HepG2 (cell line): Measurements from ENCODE around the gene CCDC142. TPM values are rescaled to one million over a fixed set of nuclear protein-coding genes. Genes with fewer than 3 reads are reported as not detected.

ENCODE experiments used
- AFF4 ChIP-seq: sonication (generic); formaldehyde crosslinking; IDR thresholded peaks from 2 replicates; pipeline ENCODE4 v1.4.0; 2020; ENCODE audit warnings: missing genetic modification reagents
- AHR ChIP-seq: IDR thresholded peaks from 2 replicates; pipeline ENCODE4 v1.6.1; 2018; ENCODE audit warnings: missing genetic modification reagents, missing compliant biosample characterization
- CEBPB ChIP-seq: IDR thresholded peaks from 2 replicates; pipeline ENCODE4 v1.6.1; 2011; ENCODE audit warnings: low read depth, low read length, improper control_type of control experiment, borderline replicate concordance
- HES4 ChIP-seq: sonication (generic); formaldehyde crosslinking; IDR thresholded peaks from 2 replicates; pipeline ENCODE4 v1.9.0; 2021; ENCODE audit warnings: mild to moderate bottlenecking, missing genetic modification reagents, borderline replicate concordance
- HNRNPK ChIP-seq: fragments of 200-400 bp; formaldehyde crosslinking; IDR thresholded peaks from 2 replicates; pipeline ENCODE4 v1.6.1; 2018; ENCODE audit warnings: low read length, low read depth, moderate library complexity, mild to moderate bottlenecking; ENCODE audit not compliant: poor library complexity, severe bottlenecking
- KAT8 ChIP-seq: IDR thresholded peaks from 2 replicates; pipeline ENCODE4 v1.6.1; 2016; ENCODE audit warnings: missing genetic modification reagents, missing compliant biosample characterization
- LRRFIP1 ChIP-seq: sonication (generic); formaldehyde crosslinking; conservative IDR thresholded peaks from 2 replicates; pipeline ENCODE4 v1.4.0; 2020; ENCODE audit warnings: missing genetic modification reagents
- NR2C2 ChIP-seq: sonication (generic); formaldehyde crosslinking; IDR thresholded peaks from 2 replicates; pipeline ENCODE4 v1.4.0; 2020; ENCODE audit warnings: missing genetic modification reagents, mild to moderate bottlenecking, moderate library complexity, borderline replicate concordance
- RXRB ChIP-seq: IDR thresholded peaks from 2 replicates; pipeline ENCODE4 v1.6.1; 2016; ENCODE audit warnings: borderline replicate concordance, missing genetic modification reagents, missing compliant biosample characterization
- SIN3A ChIP-seq: IDR thresholded peaks from 2 replicates; pipeline ENCODE4 v1.6.1; 2011; ENCODE audit warnings: low read depth, mild to moderate bottlenecking, control low read depth, low read length, borderline replicate concordance
- SRF ChIP-seq: IDR thresholded peaks from 2 replicates; pipeline ENCODE4 v1.6.1; 2011; ENCODE audit warnings: mild to moderate bottlenecking, low read depth, low read length, moderate library complexity
- TFDP1 ChIP-seq: IDR thresholded peaks from 2 replicates; pipeline ENCODE4 v1.6.1; 2016; ENCODE audit warnings: missing compliant biosample characterization, missing genetic modification reagents, borderline replicate concordance
- TOPORS ChIP-seq: sonication (generic); formaldehyde crosslinking; IDR thresholded peaks from 2 replicates; pipeline ENCODE4 v1.8.0; 2023; ENCODE audit warnings: mild to moderate bottlenecking, missing genetic modification reagents
- ZBTB33 ChIP-seq: sonication (generic); formaldehyde crosslinking; IDR thresholded peaks from 2 replicates; pipeline ENCODE4 v1.4.0; 2020; ENCODE audit warnings: missing genetic modification reagents
- ZNF234 ChIP-seq: sonication (generic); formaldehyde crosslinking; conservative IDR thresholded peaks from 2 replicates; pipeline ENCODE4 v1.5.1; 2020; ENCODE audit warnings: mild to moderate bottlenecking, missing genetic modification reagents
- ZNF30 ChIP-seq: sonication (generic); formaldehyde crosslinking; IDR thresholded peaks from 2 replicates; pipeline ENCODE4 v1.5.0; 2020; ENCODE audit warnings: mild to moderate bottlenecking, missing genetic modification reagents
- ZNF784 ChIP-seq: sonication (generic); formaldehyde crosslinking; IDR thresholded peaks from 2 replicates; pipeline ENCODE4 v1.5.1; 2020; ENCODE audit warnings: missing genetic modification reagents, mild to moderate bottlenecking, borderline replicate concordance
- ZNF883 ChIP-seq: sonication (generic); formaldehyde crosslinking; IDR thresholded peaks from 2 replicates; pipeline ENCODE4 v1.5.1; 2020; ENCODE audit warnings: mild to moderate bottlenecking, missing genetic modification reagents; ENCODE audit errors: not compliant biosample characterization
- polyA plus RNA-seq, 8 experiments: library from polyadenylated mRNA; depleted of rRNA in 3 of 8; stranded (reverse) in 7 of 8; unstranded in 1 of 8; fragments of >200 nt; fragmentation: Illumina TruSeq in 4 of 8; extraction: Trizol in 4 of 8; gene quantifications; 2 replicates each; pipeline versions ENCODE4 v1.2.1 to v1.2.3, GENCODE V29; 2011 to 2016; ENCODE audit warnings: low read depth in 4 of 8, missing spikeins in 1 of 8, mixed read lengths in 1 of 8; ENCODE audit not compliant: insufficient read depth in 1 of 8
- total RNA-seq, 5 experiments: library from RNA; depleted of rRNA; stranded (reverse); fragments of >200 nt; fragmentation: Illumina TruSeq; extraction: Trizol; gene quantifications; 2 replicates each; pipeline ENCODE4 v1.2.3, GENCODE V29; 2016; ENCODE audit warnings: low read depth in 1 of 5

CCDC142 gene
- total and polyA plus RNA-seq, 2 of the 13 experiments (the other 11 are each of a cell fraction or from before 2014, with no cell fraction given): 14.7 to 30.4 TPM

GRCh38 chr2:74457549-74458131 is 25.2 kb downstream of the CCDC142 start (continued):
- no peak for TF ChIP-seq ZBTB33 (CRISPR knock-in tag)
- TF ChIP-seq SRF: no peak
- peak; percentile 43; the same call in 1 of the 2 replicates for TF ChIP-seq SIN3A
- no peak for TF ChIP-seq ZNF234 (CRISPR knock-in tag)
- TF ChIP-seq KAT8 (CRISPR knock-in tag): peak; percentile 66
- TF ChIP-seq AHR: peak; percentile 23; the same call in 1 of the 2 replicates
- TF ChIP-seq AFF4 (CRISPR knock-in tag): no peak
- TF ChIP-seq CEBPB: no peak
- no peak; the same call in 1 of the 2 replicates for TF ChIP-seq ZNF784 (CRISPR knock-in tag)
- 0 out of 2 replicates have a peak, but pooled peaks have one; percentile 15 for TF ChIP-seq TFDP1 (CRISPR knock-in tag)
- no peak for TF ChIP-seq LRRFIP1 (CRISPR knock-in tag)
- TF ChIP-seq HES4 (CRISPR knock-in tag): peak; percentile 56
- TF ChIP-seq ZNF30: no peak
- peak; percentile 83; the same call in 1 of the 2 replicates for TF ChIP-seq NR2C2 (CRISPR knock-in tag)
- no peak for TF ChIP-seq HNRNPK
- peak; percentile 84 for TF ChIP-seq ZNF883 (CRISPR knock-in tag)
- TF ChIP-seq RXRB: peak; percentile 40; the same call in 1 of the 2 replicates
- TF ChIP-seq TOPORS (CRISPR knock-in tag): peak; percentile 66; the same call in 1 of the 2 replicates
